HG02623 (cell line): ENCODE measurements around the gene SHISA5.
"Not testable (repeated sequence)": the region's sequence is repeated elsewhere in the genome, so short reads cannot be mapped to it uniquely, and the experiment has no call there.

ENCODE experiments used
- ATAC-seq: cut with Tn5 transposase; IDR thresholded peaks from one replicate; pipeline ENCODE4 v1.9.1; 2021; ENCODE audit warnings: moderate library complexity; ENCODE audit not compliant: unreplicated experiment

SHISA5 gene

GRCh38 chr3:48461767-48462166 is 42.2 kb downstream of the SHISA5 start:
- ATAC-seq: not testable (repeated sequence)

- ATAC-seq: no peak
Observed at GRCh38 chr3:48460517-48460902, 43.5 kb downstream of the SHISA5 start.

- no peak for ATAC-seq
Observed at GRCh38 chr3:48459773-48460516, 44.0 kb downstream of the SHISA5 start.

- no peak for ATAC-seq
Observed at GRCh38 chr3:48459331-48459730, 44.6 kb downstream of the SHISA5 start.

GRCh38 chr3:48456456-48456855 is 47.5 kb downstream of the SHISA5 start:
- no peak for ATAC-seq

- ATAC-seq: no peak
Observed at GRCh38 chr3:48451270-48451669, 52.7 kb downstream of the SHISA5 start.

GRCh38 chr3:48446425-48447193 is 57.4 kb downstream of the SHISA5 start, which contains the start of gene ATRIP:
TSS of gene ATRIP (plus strand) at chr3:48446737. CDS start at chr3:48446846, 109 bp downstream.
- ATAC-seq: peak; percentile 86

GRCh38 chr3:48446043-48446424 is 57.9 kb downstream of the SHISA5 start:
- ATAC-seq: no peak

GRCh38 chr3:48445277-48445882 is 58.6 kb downstream of the SHISA5 start:
- no peak for ATAC-seq

GRCh38 chr3:48441940-48442339 is 62.0 kb downstream of the SHISA5 start:
- ATAC-seq: no peak

GRCh38 chr3:48440590-48440958 is 63.4 kb downstream of the SHISA5 start:
- ATAC-seq: no peak

- peak; percentile 94 for ATAC-seq
Observed at GRCh38 chr3:48439820-48440589, 64.0 kb downstream of the SHISA5 start, which contains the start of the genes CCDC51 and TMA7. TSS of gene CCDC51 (minus strand) at chr3:48440119. CDS start at chr3:48435128, 4,991 bp downstream. TSS of gene TMA7 (plus strand) at chr3:48440257. CDS start at chr3:48440297, 40 bp downstream.

GRCh38 chr3:48437812-48438211 is 66.2 kb downstream of the SHISA5 start:
- ATAC-seq: no peak

- no peak for ATAC-seq
Observed at GRCh38 chr3:48436855-48437254, 67.1 kb downstream of the SHISA5 start.

- ATAC-seq: no peak
Observed at GRCh38 chr3:48436477-48436787, 67.5 kb downstream of the SHISA5 start.

GRCh38 chr3:48435774-48436476 is 68.0 kb downstream of the SHISA5 start:
- ATAC-seq: no peak

GRCh38 chr3:48435223-48435595 is 68.8 kb downstream of the SHISA5 start:
- no peak for ATAC-seq

GRCh38 chr3:48434591-48435222 is 69.3 kb downstream of the SHISA5 start:
- ATAC-seq: no peak

GRCh38 chr3:48433472-48434118 is 70.4 kb downstream of the SHISA5 start:
- ATAC-seq: no peak
